ENCODE measurements around the gene DSTYK.

Gene DSTYK

GRCh38 chr1:205152505-205152904 lies 59.0 kb downstream of the DSTYK start:
- no peak overlapping the region for H3K4me3 ChIP-seq (ENCODE audit: low read depth, low read length)
- no peak for TF ChIP-seq CTCF (IDR thresholded peaks at IDR 0.05; ENCODE audit: low read depth, low read length)

- H3K4me3 ChIP-seq (ENCODE audit: low read depth, low read length), result no peak overlapping the region
- no peak for TF ChIP-seq CTCF (IDR thresholded peaks at IDR 0.05; ENCODE audit: low read depth, low read length)
Observed at GRCh38 chr1:205150651-205151428, 60.7 kb downstream of the DSTYK start.

GRCh38 chr1:205147191-205147835 lies 64.2 kb downstream of the DSTYK start:
- no peak for TF ChIP-seq CTCF (IDR thresholded peaks at IDR 0.05; ENCODE audit: low read depth, low read length)
- no peak overlapping the region for H3K4me3 ChIP-seq (ENCODE audit: low read depth, low read length)

GRCh38 chr1:205144751-205145150 lies 66.8 kb downstream of the DSTYK start:
- no peak for TF ChIP-seq CTCF (IDR thresholded peaks at IDR 0.05; ENCODE audit: low read depth, low read length)
- H3K4me3 ChIP-seq (ENCODE audit: low read depth, low read length), result no peak overlapping the region

- TF ChIP-seq CTCF (IDR thresholded peaks at IDR 0.05; ENCODE audit: low read depth, low read length), result no peak
Observed at GRCh38 chr1:205144046-205144720, 67.3 kb downstream of the DSTYK start.

GRCh38 chr1:205142102-205142469 lies 69.4 kb downstream of the DSTYK start:
- H3K4me3 ChIP-seq (ENCODE audit: low read depth, low read length), result no peak overlapping the region
- TF ChIP-seq CTCF (IDR thresholded peaks at IDR 0.05; ENCODE audit: low read depth, low read length), result no peak

More at GRCh38 chr1:205144046-205144720, 67.3 kb downstream of the DSTYK start:
- no peak overlapping the region for H3K4me3 ChIP-seq (ENCODE audit: low read depth, low read length)

Measured in WI38 (cell line).